ENCODE measurements around the gene NR2C2. TPM values are rescaled to one million over a fixed set of nuclear protein-coding genes. Genes with fewer than 3 reads are reported as not detected.

The NR2C2 gene
- total and polyA plus RNA-seq, 2 donors (not counting 1 experiment from before 2014, with no cell fraction given) = 22.8 to 96.9 TPM

DNA sequence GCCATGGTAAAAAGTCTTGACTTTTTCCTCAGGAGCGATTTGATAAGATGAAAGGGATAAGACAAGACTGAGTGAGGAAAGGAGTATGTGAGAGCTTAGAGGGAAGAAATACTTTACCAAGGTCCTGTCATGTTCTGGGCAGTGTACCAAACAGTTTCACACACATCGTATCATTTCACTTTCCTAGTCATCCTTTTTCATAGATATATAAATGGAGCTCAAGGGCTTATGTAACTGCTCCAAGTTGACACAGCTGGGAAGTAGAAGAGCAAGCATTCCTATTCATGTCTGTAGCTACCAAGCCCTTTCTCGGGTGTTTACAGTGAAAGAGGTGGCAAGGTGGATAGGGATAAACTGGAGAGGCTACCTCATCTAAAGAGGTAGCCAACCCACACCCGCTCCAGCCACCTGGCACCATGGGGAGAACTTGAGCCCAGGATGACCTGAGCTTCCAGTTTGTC lies 60.3 kb downstream of the NR2C2 start:
- Mint-ChIP-seq H3K27me3 (no peaks in the 10 kb centered on the region), H3K9me3 (ENCODE audit: insufficient read depth) (peaks cover 2% of the 10 kb centered on the region), H3K4me3 (no peak overlapping the region), H3K4me1 (peaks cover 8% of the 10 kb centered on the region), H3K27ac (no peak overlapping the region)
- Histone ChIP-seq H3K27me3 (replicated peaks in 1 of 4; ENCODE audit: control extremely low read depth in 1 of 4, control insufficient read depth in 3 of 4, insufficient read depth in 4 of 4, low read length in 3 of 4) (no peaks in the 10 kb centered on the region), H3K36me3 (replicated peaks in 1 of 2; ENCODE audit: control extremely low read depth in 1 of 2, control insufficient read depth in 1 of 2, extremely low read depth in 1 of 2, insufficient read depth in 2 of 2, low read length in 1 of 2) (peaks cover 7 to 57% of the 10 kb centered on the region in 2 experiments), H3K4me3 (ENCODE audit: control extremely low read depth in 1 of 5, extremely low read depth in 1 of 5, insufficient read depth in 1 of 5, low read depth in 2 of 5, low read length in 4 of 5) (no peak overlapping the region), H3K79me2 (ENCODE audit: control insufficient read depth, insufficient read depth, low read length) (peaks cover 67% of the 10 kb centered on the region), H3K27ac (ENCODE audit: low read length in 2 of 2) (no peak overlapping the region), H3K9ac (ENCODE audit: low read length) (no peak overlapping the region), H3K9me3 (ENCODE audit: control extremely low read depth in 1 of 3, control insufficient read depth in 2 of 3, insufficient read depth in 1 of 3, low read length in 2 of 3) (peaks cover 0 to 6% (median 0%) of the 10 kb centered on the region in 3 donors), H4K20me1 (ENCODE audit: control insufficient read depth, insufficient read depth, low read length, poor library complexity, severe bottlenecking) (no peaks in the 10 kb centered on the region), H2AFZ (ENCODE audit: insufficient read depth, low read depth, low read length, poor library complexity, severe bottlenecking) (no peak overlapping the region), H3K4me1 (ENCODE audit: control insufficient read depth in 2 of 2, insufficient read depth in 2 of 2, low read length in 2 of 2) (no peaks in the 10 kb centered on the region), H3K4me2 (replicated peaks; ENCODE audit: low read depth, low read length, poor library complexity, severe bottlenecking) (no peak overlapping the region)
- no peak for ATAC-seq (ENCODE audit: low read depth)
- CTCF ChIA-PET = interaction anchor here (1.3 kb wide), 1 partner anchor 82 kb away, joined by 5 read pairs; no protein-coding TSS in a partner anchor
- intact Hi-C loops (cut with micrococcal nuclease) = no loop called here
- WGBS (ENCODE audit: insufficient coverage) = 93% methylated on average over 2 of the region's 4 CpGs
- POLR2A ChIA-PET = no interaction called here
- TF ChIP-seq EZH2 (IDR thresholded peaks at IDR 0.05; ENCODE audit: borderline replicate concordance, insufficient read depth, low read depth, low read length, poor library complexity, severe bottlenecking) = no peak
- no peak for DNase-seq

- no peak overlapping the region for H3K27ac ChIP-seq (ENCODE audit: low read length in 2 of 2)
- no peaks in the 10 kb centered on the region for H3K27me3 ChIP-seq (replicated peaks in 1 of 4; ENCODE audit: control extremely low read depth in 1 of 4, control insufficient read depth in 3 of 4, insufficient read depth in 4 of 4, low read length in 3 of 4)
- H3K4me1 ChIP-seq (ENCODE audit: control insufficient read depth in 2 of 2, insufficient read depth in 2 of 2, low read length in 2 of 2) = no peaks in the 10 kb centered on the region
- Mint-ChIP-seq H3K4me3 (no peak overlapping the region), H3K27ac (no peak overlapping the region), H3K9me3 (ENCODE audit: insufficient read depth) (peaks cover 2% of the 10 kb centered on the region), H3K27me3 (no peaks in the 10 kb centered on the region), H3K4me1 (no peaks in the 10 kb centered on the region)
- POLR2A ChIA-PET = no interaction called here
- no peak for ATAC-seq (ENCODE audit: low read depth)
- H3K79me2 ChIP-seq (ENCODE audit: control insufficient read depth, insufficient read depth, low read length) = peaks cover 53% of the 10 kb centered on the region
- 100% methylated on average over 1 of the region's 5 CpGs for WGBS (ENCODE audit: insufficient coverage)
- H3K36me3 ChIP-seq (replicated peaks in 1 of 2; ENCODE audit: control extremely low read depth in 1 of 2, control insufficient read depth in 1 of 2, extremely low read depth in 1 of 2, insufficient read depth in 2 of 2, low read length in 1 of 2) = peaks cover 5 to 64% of the 10 kb centered on the region in 2 experiments
- TF ChIP-seq CTCF (IDR thresholded peaks at IDR 0.05) (no peak), EZH2 (IDR thresholded peaks at IDR 0.05; ENCODE audit: borderline replicate concordance, insufficient read depth, low read depth, low read length, poor library complexity, severe bottlenecking) (no peak)
- intact Hi-C loops (cut with micrococcal nuclease) = no loop called here
- no peak for DNase-seq
- no peak overlapping the region for H2AFZ ChIP-seq (ENCODE audit: insufficient read depth, low read depth, low read length, poor library complexity, severe bottlenecking)
- H3K9me3 ChIP-seq (ENCODE audit: control extremely low read depth in 1 of 3, control insufficient read depth in 2 of 3, insufficient read depth in 1 of 3, low read length in 2 of 3) = peaks cover 0 to 6% (median 0%) of the 10 kb centered on the region in 3 donors
- H3K4me2 ChIP-seq (replicated peaks; ENCODE audit: low read depth, low read length, poor library complexity, severe bottlenecking) = no peak overlapping the region
- H4K20me1 ChIP-seq (ENCODE audit: control insufficient read depth, insufficient read depth, low read length, poor library complexity, severe bottlenecking) = no peaks in the 10 kb centered on the region
- no peak overlapping the region for H3K9ac ChIP-seq (ENCODE audit: low read length)
- H3K4me3 ChIP-seq (ENCODE audit: control extremely low read depth in 1 of 5, extremely low read depth in 1 of 5, insufficient read depth in 1 of 5, low read depth in 2 of 5, low read length in 4 of 5) = no peak overlapping the region
- CTCF ChIA-PET = no interaction called here
Observed at GRCh38 chr3:15009167-15009566, 61.8 kb downstream of the NR2C2 start.

Data from B cell (primary cell).